Adrenal gland (tissue), 5 donors: ENCODE measurements around the gene OR51B4.

Experiments used
- POLR2A ChIP-seq, 2 donors: fragments of 450-650 bp; IDR thresholded peaks; one replicate each; pipeline ENCODE4 v1.6.1; 2017; ENCODE audit warnings: antibody characterized with exemption in 2 of 2, mild to moderate bottlenecking in 2 of 2, moderate library complexity in 1 of 2
- TF ChIP-seq, protein P1 (sequence below), 6 experiments: fragments of 450-650 bp in 4 of 6; fragments of 200-600 bp in 2 of 6; sonication (generic) in 1 of 6; IDR thresholded peaks; 1 replicate in 5 of 6; 2 replicates in 1 of 6; pipeline versions ENCODE4 v1.5.1 to v1.8.0; 2016 to 2021; ENCODE audit warnings: antibody characterized with exemption in 6 of 6, mild to moderate bottlenecking in 2 of 6, moderate library complexity in 1 of 6
- donor health status: DM: no; HTN: no; CAD: no.

DNA sequence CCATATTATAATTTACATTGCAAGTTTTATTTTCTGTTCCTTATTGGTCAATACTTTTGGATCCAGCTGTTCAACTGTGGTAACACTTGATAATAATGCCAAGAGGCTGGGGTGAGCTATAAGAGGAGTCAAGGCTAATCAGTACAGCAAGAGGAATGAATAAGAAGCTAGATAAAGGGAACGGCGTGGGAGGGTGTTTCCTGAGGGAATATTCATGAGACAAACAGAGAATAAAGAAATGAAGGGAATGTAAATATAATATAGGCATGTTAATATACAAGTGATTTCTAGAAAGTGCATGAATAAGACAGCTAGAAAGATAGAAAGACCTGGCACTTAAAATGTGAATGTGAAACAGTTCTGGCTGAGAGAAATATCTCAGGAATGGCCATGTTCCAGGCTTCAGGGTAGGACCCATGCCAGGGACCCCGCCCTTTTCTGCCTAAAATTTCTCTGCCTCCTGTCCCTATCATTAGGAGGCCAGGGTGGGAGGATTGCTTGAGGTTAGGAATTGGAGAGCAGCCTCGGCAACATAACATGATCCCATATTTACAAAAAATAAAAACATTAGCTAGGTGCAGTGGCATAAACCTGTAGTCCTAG, 3.9 kb downstream of the OR51B4 start:
- TF ChIP-seq, protein P1, sequence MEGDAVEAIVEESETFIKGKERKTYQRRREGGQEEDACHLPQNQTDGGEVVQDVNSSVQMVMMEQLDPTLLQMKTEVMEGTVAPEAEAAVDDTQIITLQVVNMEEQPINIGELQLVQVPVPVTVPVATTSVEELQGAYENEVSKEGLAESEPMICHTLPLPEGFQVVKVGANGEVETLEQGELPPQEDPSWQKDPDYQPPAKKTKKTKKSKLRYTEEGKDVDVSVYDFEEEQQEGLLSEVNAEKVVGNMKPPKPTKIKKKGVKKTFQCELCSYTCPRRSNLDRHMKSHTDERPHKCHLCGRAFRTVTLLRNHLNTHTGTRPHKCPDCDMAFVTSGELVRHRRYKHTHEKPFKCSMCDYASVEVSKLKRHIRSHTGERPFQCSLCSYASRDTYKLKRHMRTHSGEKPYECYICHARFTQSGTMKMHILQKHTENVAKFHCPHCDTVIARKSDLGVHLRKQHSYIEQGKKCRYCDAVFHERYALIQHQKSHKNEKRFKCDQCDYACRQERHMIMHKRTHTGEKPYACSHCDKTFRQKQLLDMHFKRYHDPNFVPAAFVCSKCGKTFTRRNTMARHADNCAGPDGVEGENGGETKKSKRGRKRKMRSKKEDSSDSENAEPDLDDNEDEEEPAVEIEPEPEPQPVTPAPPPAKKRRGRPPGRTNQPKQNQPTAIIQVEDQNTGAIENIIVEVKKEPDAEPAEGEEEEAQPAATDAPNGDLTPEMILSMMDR (IDR thresholded peaks at IDR 0.05): no peak
- no peak for TF ChIP-seq POLR2A (IDR thresholded peaks at IDR 0.05)
